ENCODE data around the gene SCN10A.

- TF ChIP-seq CEBPB (IDR thresholded peaks at IDR 0.05) (no peak), CHD4 (IDR thresholded peaks at IDR 0.05; ENCODE audit: borderline replicate concordance) (no peak)
- TF ChIP-seq, protein P1, sequence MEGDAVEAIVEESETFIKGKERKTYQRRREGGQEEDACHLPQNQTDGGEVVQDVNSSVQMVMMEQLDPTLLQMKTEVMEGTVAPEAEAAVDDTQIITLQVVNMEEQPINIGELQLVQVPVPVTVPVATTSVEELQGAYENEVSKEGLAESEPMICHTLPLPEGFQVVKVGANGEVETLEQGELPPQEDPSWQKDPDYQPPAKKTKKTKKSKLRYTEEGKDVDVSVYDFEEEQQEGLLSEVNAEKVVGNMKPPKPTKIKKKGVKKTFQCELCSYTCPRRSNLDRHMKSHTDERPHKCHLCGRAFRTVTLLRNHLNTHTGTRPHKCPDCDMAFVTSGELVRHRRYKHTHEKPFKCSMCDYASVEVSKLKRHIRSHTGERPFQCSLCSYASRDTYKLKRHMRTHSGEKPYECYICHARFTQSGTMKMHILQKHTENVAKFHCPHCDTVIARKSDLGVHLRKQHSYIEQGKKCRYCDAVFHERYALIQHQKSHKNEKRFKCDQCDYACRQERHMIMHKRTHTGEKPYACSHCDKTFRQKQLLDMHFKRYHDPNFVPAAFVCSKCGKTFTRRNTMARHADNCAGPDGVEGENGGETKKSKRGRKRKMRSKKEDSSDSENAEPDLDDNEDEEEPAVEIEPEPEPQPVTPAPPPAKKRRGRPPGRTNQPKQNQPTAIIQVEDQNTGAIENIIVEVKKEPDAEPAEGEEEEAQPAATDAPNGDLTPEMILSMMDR (IDR thresholded peaks at IDR 0.05): no peak
Observed at GRCh38 chr3:38836561-38836960, 20.5 kb upstream of the SCN10A start.

Measured in A549 (cell line).